Vagina (tissue), 2 donors: ENCODE measurements around the gene HCRT.

Experiments used
- POLR2A ChIP-seq, 2 donors: fragments of 450-650 bp; IDR thresholded peaks; one replicate each; pipeline ENCODE4 v1.6.1; 2017; ENCODE audit warnings: antibody characterized with exemption in 2 of 2, mild to moderate bottlenecking in 2 of 2, moderate library complexity in 2 of 2
- POLR2AphosphoS5 ChIP-seq, 2 donors: sonication (generic); formaldehyde crosslinking; IDR thresholded peaks; one replicate each; pipeline ENCODE4 v1.9.0; 2017; ENCODE audit warnings: antibody characterized with exemption in 2 of 2, mild to moderate bottlenecking in 2 of 2, low read depth in 1 of 2; ENCODE audit not compliant: insufficient read depth in 1 of 2
- TF ChIP-seq, protein P1 (sequence below), 3 experiments: fragments of 450-650 bp in 2 of 3; fragments of 200-600 bp in 1 of 3; sonication (generic) in 1 of 3; IDR thresholded peaks; one replicate each; pipeline ENCODE4 v1.5.1; 2017 to 2019; ENCODE audit warnings: antibody characterized with exemption in 3 of 3, mild to moderate bottlenecking in 2 of 3, moderate library complexity in 2 of 3

GRCh38 chr17:42184713-42185620 is at the start of gene HCRT:
- TF ChIP-seq, protein P1, sequence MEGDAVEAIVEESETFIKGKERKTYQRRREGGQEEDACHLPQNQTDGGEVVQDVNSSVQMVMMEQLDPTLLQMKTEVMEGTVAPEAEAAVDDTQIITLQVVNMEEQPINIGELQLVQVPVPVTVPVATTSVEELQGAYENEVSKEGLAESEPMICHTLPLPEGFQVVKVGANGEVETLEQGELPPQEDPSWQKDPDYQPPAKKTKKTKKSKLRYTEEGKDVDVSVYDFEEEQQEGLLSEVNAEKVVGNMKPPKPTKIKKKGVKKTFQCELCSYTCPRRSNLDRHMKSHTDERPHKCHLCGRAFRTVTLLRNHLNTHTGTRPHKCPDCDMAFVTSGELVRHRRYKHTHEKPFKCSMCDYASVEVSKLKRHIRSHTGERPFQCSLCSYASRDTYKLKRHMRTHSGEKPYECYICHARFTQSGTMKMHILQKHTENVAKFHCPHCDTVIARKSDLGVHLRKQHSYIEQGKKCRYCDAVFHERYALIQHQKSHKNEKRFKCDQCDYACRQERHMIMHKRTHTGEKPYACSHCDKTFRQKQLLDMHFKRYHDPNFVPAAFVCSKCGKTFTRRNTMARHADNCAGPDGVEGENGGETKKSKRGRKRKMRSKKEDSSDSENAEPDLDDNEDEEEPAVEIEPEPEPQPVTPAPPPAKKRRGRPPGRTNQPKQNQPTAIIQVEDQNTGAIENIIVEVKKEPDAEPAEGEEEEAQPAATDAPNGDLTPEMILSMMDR (IDR thresholded peaks at IDR 0.05) = no peak
- TF ChIP-seq POLR2A (IDR thresholded peaks at IDR 0.05) (no peak), POLR2AphosphoS5 (IDR thresholded peaks at IDR 0.05; ENCODE audit: insufficient read depth in 1 of 2, low read depth in 1 of 2) (no peak)
